K562 (cell line): Measurements from ENCODE around the gene FDX2. TPM values are rescaled to one million over a fixed set of nuclear protein-coding genes. Genes with fewer than 3 reads are reported as not detected.
A peak's percentile ranks its signal among the peaks of the same experiment; 100 is the strongest.
"Not testable (repeated sequence)": the region's sequence is repeated elsewhere in the genome, so short reads cannot be mapped to it uniquely, and the experiment has no call there.

ENCODE experiments used
- ATAC-seq: fragments of 200-7000 bp; cut with Tn5 transposase; 3 replicates; pipeline ENCODE4 v1.9.1; 2020; ENCODE audit warnings: moderate library complexity
- BruUV-seq: library from RNA; stranded (reverse); fragments of 400-500 nt; replicated peaks from 2 replicates; lab custom pipeline; 2021; lab: Mats Ljungman, UMichigan
- CTCF ChIA-PET: fragments of 300-600 bp; formaldehyde crosslinking; extraction: SDS; loops from one replicate; lab custom pipeline; 2021; ENCODE audit warnings: low intra/inter-chr PET ratio; lab: Yijun Ruan, JAX
- POLR2A ChIA-PET: fragments of 300-600, 350-650 bp; sonication (Branson Sonifier 250); formaldehyde crosslinking; extraction: SDS; loops from one replicate; lab custom pipeline; 2021; ENCODE audit warnings: antibody characterized with exemption, inconsistent platforms; lab: Yijun Ruan, JAX
- DNase-seq, 4 experiments: peaks; one replicate each; pipeline versions ENCODE4 v3.0.0 to v3.0.0-alpha.2; 2011 to 2018; ENCODE audit warnings: low spot score in 3 of 4, mixed read lengths in 3 of 4; ENCODE audit errors: extremely low read depth in 1 of 4
- FAIRE-seq: peaks from 2 replicates; lab custom pipeline; 2011; peaks lifted over from hg19 to GRCh38; lab: Jason Lieb, UNC
- H2AFZ ChIP-seq: 2 replicates; pipeline ENCODE4 v1.6.0; 2011; ENCODE audit warnings: low read depth, low read length, control low read depth, inconsistent platforms
- H3K27ac ChIP-seq: fragments of 200-600 bp; 3 replicates; pipeline ENCODE4 v1.8.0; 2011; ENCODE audit warnings: low read depth, mild to moderate bottlenecking, control low read depth, inconsistent platforms, low read length, moderate library complexity, mixed read lengths; ENCODE audit errors: extremely low read depth
- H3K27me3 ChIP-seq, 2 experiments: fragments of 300-600 bp in 1 of 2; 2 replicates in 1 of 2; 3 replicates in 1 of 2; pipeline versions ENCODE4 v1.6.0 to v1.8.0; 2011; ENCODE audit warnings: inconsistent platforms in 2 of 2, low read length in 2 of 2, mild to moderate bottlenecking in 1 of 2, mixed read lengths in 1 of 2, moderate library complexity in 1 of 2; ENCODE audit not compliant: control insufficient read depth in 2 of 2, insufficient read depth in 2 of 2
- H3K36me3 ChIP-seq: fragments of 300-600 bp; 3 replicates; pipeline ENCODE4 v1.8.0; 2011; ENCODE audit warnings: mild to moderate bottlenecking, low read length, inconsistent platforms; ENCODE audit not compliant: control insufficient read depth, insufficient read depth
- H3K4me1 ChIP-seq, 2 experiments: fragments of 200-600 bp in 1 of 2; replicated peaks in 1 of 2; 2 replicates in 1 of 2; 3 replicates in 1 of 2; pipeline versions ENCODE4 v1.5.1 to v1.8.0; 2011; ENCODE audit warnings: inconsistent platforms in 2 of 2, low read length in 2 of 2, mild to moderate bottlenecking in 1 of 2, mixed read lengths in 1 of 2, moderate library complexity in 1 of 2; ENCODE audit not compliant: control insufficient read depth in 2 of 2, insufficient read depth in 2 of 2
- H3K4me2 ChIP-seq: 2 replicates; pipeline ENCODE4 v1.6.1; 2011; ENCODE audit warnings: low read length, control low read depth, inconsistent platforms, mixed read lengths; ENCODE audit not compliant: insufficient read depth
- H3K4me3 ChIP-seq: fragments of 200-600 bp; sonication (generic), shearing (Covaris generic); 2 replicates; pipeline ENCODE4 v1.5.1; 2016; ENCODE audit warnings: control low read depth, inconsistent platforms
- H3K79me2 ChIP-seq: fragments of 200-600 bp; 3 replicates; pipeline ENCODE4 v1.8.0; 2011; ENCODE audit warnings: low read length, inconsistent platforms; ENCODE audit not compliant: control insufficient read depth, insufficient read depth
- H3K9ac ChIP-seq, 2 experiments: 2 replicates each; pipeline versions ENCODE4 v1.6.0 to v1.6.1; 2011; ENCODE audit warnings: low read depth in 2 of 2, low read length in 2 of 2, control low read depth in 1 of 2, inconsistent platforms in 1 of 2, mild to moderate bottlenecking in 1 of 2, mixed read lengths in 1 of 2; ENCODE audit not compliant: insufficient read depth in 1 of 2
- H3K9me1 ChIP-seq: one replicate; pipeline ENCODE4 v1.6.0; 2011; ENCODE audit warnings: inconsistent platforms, mild to moderate bottlenecking, low read length, moderate library complexity; ENCODE audit not compliant: control insufficient read depth, insufficient read depth
- H3K9me3 ChIP-seq: replicated peaks from 2 replicates; pipeline ENCODE4 v1.5.1; 2011; ENCODE audit warnings: low read depth, low read length, inconsistent platforms; ENCODE audit not compliant: control insufficient read depth, insufficient read depth
- H4K20me1 ChIP-seq: replicated peaks from 2 replicates; pipeline ENCODE4 v1.6.1; 2011; ENCODE audit warnings: low read length, inconsistent platforms, mixed read lengths; ENCODE audit not compliant: control insufficient read depth, insufficient read depth
- ATF3 ChIP-seq, 2 experiments: fragments of 450-650 bp in 1 of 2; sonication (generic) in 1 of 2; formaldehyde crosslinking in 1 of 2; IDR thresholded peaks in 1 of 2; conservative IDR thresholded peaks in 1 of 2; 2 replicates each; pipeline versions ENCODE4 v1.6.1 to v1.8.1; 2016 to 2023; ENCODE audit warnings: mild to moderate bottlenecking in 2 of 2, moderate library complexity in 2 of 2, inconsistent platforms in 1 of 2, missing genetic modification reagents in 1 of 2
- ZBTB33 ChIP-seq: sonication (generic); formaldehyde crosslinking; IDR thresholded peaks from 2 replicates; pipeline ENCODE4 v1.8.1; 2023; ENCODE audit warnings: mild to moderate bottlenecking, missing genetic modification reagents
- ZNF384 ChIP-seq: IDR thresholded peaks from 2 replicates; pipeline ENCODE4 v1.6.1; 2012; ENCODE audit warnings: low read depth, low read length, improper control_type of control experiment
- WGBS: fragments of 100-300 bp; shearing (Covaris generic); methylation state at CpG from one replicate; pipeline ENCODE4 v1.1.6; 2016; ENCODE audit warnings: low coverage, mixed read lengths; ENCODE audit not compliant: insufficient coverage; ENCODE audit errors: missing lambda C conversion rate; 5-methylcytosine and 5-hydroxymethylcytosine counted together
- in situ Hi-C: fragments of 300-500 bp; cut with MboI; formaldehyde crosslinking; loops from 4 replicates; pipeline ENCODE4 v1.15.0; 2018; ENCODE audit warnings: inconsistent platforms, mixed read lengths
- intact Hi-C: fragments of 100-400 bp; cut with micrococcal nuclease; formaldehyde crosslinking; loops from 2 replicates; pipeline ENCODE4 v1.14.2; 2022
- polyA plus RNA-seq, 8 experiments: library from polyadenylated mRNA; depleted of rRNA in 4 of 8; stranded (reverse) in 5 of 8; unstranded in 3 of 8; fragments of >200 nt; fragmentation: Nextera tagmentation in 2 of 8; fragmentation: Illumina TruSeq in 1 of 8; extraction: Ambion mirVana in 2 of 8; extraction: Trizol in 1 of 8; gene quantifications; 2 replicates each; pipeline versions ENCODE4 v1.2.1 to v1.2.3, GENCODE V29; 2011 to 2014; ENCODE audit warnings: inconsistent platforms in 1 of 8, missing spikeins in 1 of 8
- total RNA-seq, 7 experiments: library from RNA; depleted of rRNA in 6 of 7; stranded (reverse); fragments of >200 nt in 6 of 7; fragmentation: Illumina TruSeq in 2 of 7; extraction: Trizol in 2 of 7; gene quantifications; 2 replicates each; pipeline versions ENCODE4 v1.2.1 to v1.2.3, GENCODE V29; 2011 to 2021; ENCODE audit warnings: low replicate concordance in 1 of 7

Gene FDX2
- total and polyA plus RNA-seq, 9 of the 15 experiments (the other 6 are each of a cell fraction or from before 2014, with no cell fraction given) = 2.5 to 49.8 (median 29.7) TPM

GRCh38 chr19:10336725-10337124 is 20.9 kb upstream of the FDX2 start:
- H3K79me2 ChIP-seq = peaks cover 38% of the 10 kb centered on the region
- H3K27ac ChIP-seq; H2AFZ ChIP-seq; FAIRE-seq; H4K20me1 ChIP-seq; H3K4me2 ChIP-seq; H3K27me3 ChIP-seq; DNase-seq; intact Hi-C loops; BruUV-seq; CTCF ChIA-PET; H3K9ac ChIP-seq; H3K4me3 ChIP-seq; H3K9me1 ChIP-seq; H3K9me3 ChIP-seq; in situ Hi-C loops; H3K36me3 ChIP-seq; TF ChIP-seq ATF3 (CRISPR knock-in tag; conservative IDR thresholded peaks at IDR 0.05): not testable (repeated sequence)
- H3K4me1 ChIP-seq = peaks cover 14 to 42% of the 10 kb centered on the region in 2 experiments; a peak in 4 of 5 replicates
- POLR2A ChIA-PET = interaction anchor here (3.9 kb wide), 1 partner anchor 8 kb away, joined by 29 read pairs; no protein-coding TSS in a partner anchor
- 78% methylated on average over 9 of the region's 9 CpGs for WGBS
- peak; percentile 23; the same call in 1 of the 2 replicates for TF ChIP-seq ZNF384
- TF ChIP-seq ATF3 (IDR thresholded peaks at IDR 0.05) = peak; percentile 12; the same call in 1 of the 2 replicates
- 0 out of 2 replicates have a peak, but pooled peaks have one; percentile 15 for TF ChIP-seq ZBTB33
- TF ChIP-seq, all 486 proteins: peak for 3; not testable (repeated sequence) for 483
- ATAC-seq = not testable (repeated sequence)
